Esophagus muscularis mucosa (tissue), 3 donors: ENCODE results near the gene TDRD7.

Experiments
- POLR2A ChIP-seq: fragments of 450-650 bp; IDR thresholded peaks from one replicate; pipeline ENCODE4 v1.6.1; 2017; ENCODE audit warnings: antibody characterized with exemption, moderate library complexity, mild to moderate bottlenecking, low read depth
- POLR2AphosphoS5 ChIP-seq, 2 donors: sonication (generic); formaldehyde crosslinking; IDR thresholded peaks; one replicate each; pipeline ENCODE4 v1.6.1; 2017; ENCODE audit warnings: antibody characterized with exemption in 2 of 2
- TF ChIP-seq, protein P1 (sequence below), 3 experiments: fragments of 200-600 bp in 2 of 3; fragments of 450-650 bp in 1 of 3; sonication (generic) in 2 of 3; IDR thresholded peaks; one replicate each; pipeline ENCODE4 v1.5.1; 2017 to 2019; ENCODE audit warnings: antibody characterized with exemption in 3 of 3, mild to moderate bottlenecking in 2 of 3, moderate library complexity in 1 of 3

DNA sequence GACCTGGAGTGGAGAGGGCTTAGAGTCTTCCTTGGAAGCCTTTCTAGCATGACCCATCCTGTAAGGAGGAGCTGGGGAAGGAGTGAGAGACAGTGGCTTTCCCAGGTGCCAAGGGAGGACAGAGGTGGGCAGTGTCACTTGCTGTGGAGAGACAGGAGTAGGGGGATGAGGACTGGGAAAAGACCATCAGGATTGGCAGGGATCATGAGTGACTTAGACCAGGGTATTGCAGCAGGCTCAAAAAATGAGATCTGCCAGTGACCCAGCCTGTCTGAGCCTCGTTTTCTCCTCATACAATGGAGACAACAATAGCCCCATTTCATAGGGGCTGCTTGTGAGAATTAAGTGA lies 91.9 kb downstream of the TDRD7 start:
- TF ChIP-seq, protein P1, sequence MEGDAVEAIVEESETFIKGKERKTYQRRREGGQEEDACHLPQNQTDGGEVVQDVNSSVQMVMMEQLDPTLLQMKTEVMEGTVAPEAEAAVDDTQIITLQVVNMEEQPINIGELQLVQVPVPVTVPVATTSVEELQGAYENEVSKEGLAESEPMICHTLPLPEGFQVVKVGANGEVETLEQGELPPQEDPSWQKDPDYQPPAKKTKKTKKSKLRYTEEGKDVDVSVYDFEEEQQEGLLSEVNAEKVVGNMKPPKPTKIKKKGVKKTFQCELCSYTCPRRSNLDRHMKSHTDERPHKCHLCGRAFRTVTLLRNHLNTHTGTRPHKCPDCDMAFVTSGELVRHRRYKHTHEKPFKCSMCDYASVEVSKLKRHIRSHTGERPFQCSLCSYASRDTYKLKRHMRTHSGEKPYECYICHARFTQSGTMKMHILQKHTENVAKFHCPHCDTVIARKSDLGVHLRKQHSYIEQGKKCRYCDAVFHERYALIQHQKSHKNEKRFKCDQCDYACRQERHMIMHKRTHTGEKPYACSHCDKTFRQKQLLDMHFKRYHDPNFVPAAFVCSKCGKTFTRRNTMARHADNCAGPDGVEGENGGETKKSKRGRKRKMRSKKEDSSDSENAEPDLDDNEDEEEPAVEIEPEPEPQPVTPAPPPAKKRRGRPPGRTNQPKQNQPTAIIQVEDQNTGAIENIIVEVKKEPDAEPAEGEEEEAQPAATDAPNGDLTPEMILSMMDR (IDR thresholded peaks at IDR 0.05), result no peak
- TF ChIP-seq POLR2AphosphoS5 (IDR thresholded peaks at IDR 0.05), result no peak
- TF ChIP-seq POLR2A, result no peak
